Globus pallidus (tissue), 1 donor: Measurements from ENCODE around the gene DPPA2.
"Not testable (repeated sequence)": the region's sequence is repeated elsewhere in the genome, so short reads cannot be mapped to it uniquely, and the experiment has no call there.

Experiments used
- DNase-seq: peaks from one replicate; pipeline ENCODE4 v3.0.0-alpha.2; 2015; ENCODE audit warnings: low spot score

Gene DPPA2, protein sequence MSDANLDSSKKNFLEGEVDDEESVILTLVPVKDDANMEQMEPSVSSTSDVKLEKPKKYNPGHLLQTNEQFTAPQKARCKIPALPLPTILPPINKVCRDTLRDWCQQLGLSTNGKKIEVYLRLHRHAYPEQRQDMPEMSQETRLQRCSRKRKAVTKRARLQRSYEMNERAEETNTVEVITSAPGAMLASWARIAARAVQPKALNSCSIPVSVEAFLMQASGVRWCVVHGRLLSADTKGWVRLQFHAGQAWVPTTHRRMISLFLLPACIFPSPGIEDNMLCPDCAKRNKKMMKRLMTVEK

DNA sequence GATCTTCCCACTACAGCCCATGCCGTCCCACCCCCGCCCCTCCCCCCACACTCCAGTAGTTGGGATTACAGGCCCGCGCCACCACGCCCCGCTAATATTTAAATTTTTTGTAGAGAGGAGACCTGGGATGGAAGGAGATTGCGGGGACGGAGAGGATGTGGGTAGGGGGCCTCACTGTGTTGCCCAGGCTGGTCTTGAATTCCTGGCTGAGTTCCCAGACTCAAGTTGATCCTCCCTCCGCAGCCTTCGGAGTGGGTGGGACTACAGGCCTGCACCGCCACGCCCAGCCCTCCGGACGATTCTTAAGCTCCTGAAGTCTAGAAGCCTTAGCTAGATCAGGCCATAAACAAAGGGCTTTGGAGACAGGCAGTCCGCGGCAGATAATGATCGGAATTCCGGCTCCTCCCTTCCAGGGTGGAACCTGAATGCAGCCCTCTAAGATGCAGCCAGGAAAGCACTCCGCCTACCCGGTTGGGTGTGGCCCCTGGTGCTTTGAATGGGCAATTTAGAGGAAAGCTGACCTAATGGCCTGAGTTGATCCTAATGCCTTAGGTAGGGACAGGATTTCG, at the start of gene DPPA2:
Gene DPPA2 (minus strand): TSS at position 356 of the 569 bp plus-strand sequence. CDS start 1,975 bp downstream, outside the sequence.
- DNase-seq, result no peak

- no peak for DNase-seq
Observed at GRCh38 chr3:109364088-109364487, 47.8 kb upstream of the DPPA2 start.

DNA sequence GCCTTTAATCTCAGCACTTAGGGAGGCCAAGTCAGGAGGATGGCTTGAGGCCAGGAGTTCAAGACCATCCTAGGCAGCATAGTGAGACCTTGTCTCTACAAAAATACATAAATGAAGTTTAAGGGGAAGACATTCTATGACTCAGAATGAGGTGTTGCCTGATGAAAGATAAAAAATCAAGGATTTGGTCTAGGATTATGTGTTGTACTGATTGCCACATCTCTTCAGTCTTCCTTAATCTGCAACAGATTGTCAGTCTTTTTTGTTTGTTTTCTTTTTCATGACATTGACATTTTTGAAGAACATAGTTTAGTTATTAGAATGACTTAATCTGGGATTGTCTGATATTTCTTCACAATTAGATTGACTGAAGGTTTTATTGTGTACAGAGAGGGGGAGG, 47.3 kb upstream of the DPPA2 start:
- no peak for DNase-seq

- no peak for DNase-seq
Observed at GRCh38 chr3:109362823-109363222, 46.5 kb upstream of the DPPA2 start.

DNA sequence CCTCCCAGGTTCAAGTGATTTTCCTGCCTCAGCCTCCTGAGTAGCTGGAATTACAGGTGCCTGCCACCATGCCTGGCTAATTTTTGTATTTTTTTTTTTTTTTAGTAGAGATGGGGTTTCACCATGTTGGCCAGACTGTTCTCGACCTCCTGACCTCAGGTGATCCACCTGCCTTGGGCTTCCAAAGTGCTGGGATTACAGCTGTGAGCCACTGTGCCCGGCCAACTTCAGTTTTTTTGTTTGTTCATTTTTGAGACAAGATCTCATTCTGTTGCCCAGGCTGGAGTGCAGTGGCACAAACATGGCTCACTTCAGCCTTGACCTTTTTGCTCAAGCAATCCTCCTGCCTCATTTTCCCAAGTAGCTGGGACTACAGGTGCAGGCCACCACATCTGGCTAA, 42.5 kb upstream of the DPPA2 start:
- DNase-seq, result not testable (repeated sequence)

- no peak for DNase-seq
Observed at GRCh38 chr3:109356442-109357155, 40.3 kb upstream of the DPPA2 start.

DNA sequence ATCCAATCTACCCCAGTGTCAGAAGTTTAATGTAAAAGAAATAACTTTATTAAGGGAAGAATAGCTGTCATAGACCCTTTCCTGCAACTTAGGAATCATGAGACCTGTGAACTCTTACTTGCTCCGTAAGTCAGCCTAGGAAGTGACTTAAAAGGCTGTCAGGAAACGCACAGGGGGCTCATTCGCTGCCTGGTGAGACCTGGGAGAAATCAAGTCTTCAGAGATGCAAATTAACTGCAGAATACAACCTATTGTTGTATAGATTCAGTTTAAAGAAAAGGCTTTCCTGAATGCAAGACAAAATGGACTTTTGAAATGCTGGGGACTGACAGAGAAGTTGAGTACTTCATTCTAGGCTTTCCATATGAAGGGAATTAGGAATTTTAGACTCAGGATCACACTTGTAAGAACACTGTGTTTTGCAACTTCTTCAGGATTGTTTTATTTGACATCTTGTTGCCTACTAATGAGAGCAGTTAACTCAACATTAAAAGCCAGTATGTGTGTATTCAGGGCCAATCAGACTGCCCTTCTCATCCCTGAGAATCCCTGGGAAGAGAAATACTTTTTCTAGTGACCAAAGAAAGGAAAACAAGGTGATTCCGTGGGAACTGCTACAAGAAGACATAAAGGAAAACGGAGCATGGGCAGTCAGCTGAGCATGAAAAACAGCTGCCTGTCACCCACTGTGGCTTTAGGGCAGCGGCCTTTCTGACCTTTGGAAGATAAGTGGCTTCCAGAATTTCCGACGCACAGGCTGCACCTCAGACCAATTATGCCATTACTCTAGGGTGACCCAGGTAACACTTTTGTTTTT, 39.5 kb upstream of the DPPA2 start:
- no peak for DNase-seq

GRCh38 chr3:109353057-109353456, 36.7 kb upstream of the DPPA2 start:
- DNase-seq, result no peak

GRCh38 chr3:109351231-109351630, 34.9 kb upstream of the DPPA2 start:
- no peak for DNase-seq

- no peak for DNase-seq
Observed at GRCh38 chr3:109346770-109347295, 30.5 kb upstream of the DPPA2 start.

- DNase-seq, result no peak
Observed at GRCh38 chr3:109346099-109346498, 29.8 kb upstream of the DPPA2 start.

GRCh38 chr3:109339714-109340648, 23.7 kb upstream of the DPPA2 start:
- no peak for DNase-seq

- no peak for DNase-seq
Observed at GRCh38 chr3:109339197-109339596, 22.9 kb upstream of the DPPA2 start.

GRCh38 chr3:109338322-109338721, 22.0 kb upstream of the DPPA2 start:
- DNase-seq, result no peak

- DNase-seq, result no peak
Observed at GRCh38 chr3:109337393-109337792, 21.1 kb upstream of the DPPA2 start, which contains the start of gene DPPA4. DPPA4 (minus strand) TSS chr3:109337546; CDS start chr3:109337517, 29 bp downstream.

GRCh38 chr3:109336291-109336861, 20.1 kb upstream of the DPPA2 start:
- no peak for DNase-seq

GRCh38 chr3:109334572-109334971, 18.3 kb upstream of the DPPA2 start:
- DNase-seq, result no peak

GRCh38 chr3:109331692-109332091, 15.4 kb upstream of the DPPA2 start:
- DNase-seq, result no peak

- no peak for DNase-seq
Observed at GRCh38 chr3:109330405-109330804, 14.1 kb upstream of the DPPA2 start.

DNA sequence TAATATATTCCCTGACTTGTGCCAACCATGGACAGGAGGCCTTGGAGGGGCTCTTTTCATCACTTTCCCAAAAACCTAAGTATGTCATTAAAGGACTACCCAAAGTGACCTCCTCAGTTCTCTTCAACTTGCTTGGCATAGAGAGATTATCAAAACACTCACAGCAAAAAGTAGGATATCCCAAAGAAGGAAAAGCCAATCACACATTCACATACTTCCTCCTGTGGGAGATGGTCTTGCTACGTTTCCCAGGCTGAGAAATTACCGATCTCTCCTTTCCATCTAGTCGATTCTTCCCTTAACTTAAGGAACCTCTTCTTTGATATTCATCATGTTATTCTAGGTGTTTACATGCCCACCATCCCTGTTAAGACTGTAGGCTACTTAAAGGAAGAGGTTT, 11.9 kb upstream of the DPPA2 start:
- DNase-seq, result no peak

DNA sequence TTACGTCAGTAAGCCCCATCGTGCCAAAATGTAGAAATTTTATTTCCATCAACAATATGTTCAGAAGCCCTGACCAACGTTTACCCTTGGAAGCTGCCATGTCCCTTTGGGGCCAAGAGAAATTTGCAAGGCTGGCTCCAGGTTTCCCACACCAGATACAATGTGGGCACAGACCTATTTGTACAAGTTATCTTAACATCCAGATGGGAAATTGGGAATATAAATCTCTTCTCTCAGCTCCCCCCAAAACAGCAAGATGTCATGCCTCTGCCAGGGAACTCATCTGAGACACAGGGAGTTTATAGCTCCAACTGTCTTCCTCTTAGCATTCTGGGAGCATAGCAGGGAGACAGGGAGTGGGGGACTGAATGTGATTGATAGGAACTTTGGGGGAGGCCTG, 9.3 kb upstream of the DPPA2 start:
- DNase-seq, result no peak
